Skeletal muscle satellite cell (primary cell): ENCODE results near the gene PIK3CA. TPM values are rescaled to one million over a fixed set of nuclear protein-coding genes. Genes with fewer than 3 reads are reported as not detected.

Experiments used
- H3K27me3 ChIP-seq: 2 replicates; pipeline ENCODE4 v1.7.0; 2013; ENCODE audit warnings: low read length; ENCODE audit not compliant: control insufficient read depth, insufficient read depth
- H3K36me3 ChIP-seq: 2 replicates; pipeline ENCODE4 v1.7.0; 2013; ENCODE audit warnings: mild to moderate bottlenecking, control low read depth, low read length; ENCODE audit not compliant: insufficient read depth
- H3K4me1 ChIP-seq: 2 replicates; pipeline ENCODE4 v1.7.0; 2013; ENCODE audit warnings: low read length; ENCODE audit not compliant: control insufficient read depth, insufficient read depth
- H3K4me2 ChIP-seq: 2 replicates; pipeline ENCODE4 v1.7.0; 2013; ENCODE audit warnings: mild to moderate bottlenecking, low read length
- H3K4me3 ChIP-seq: 2 replicates; pipeline ENCODE4 v1.7.0; 2013; ENCODE audit warnings: low read length
- H3K9ac ChIP-seq: 2 replicates; pipeline ENCODE4 v1.7.0; 2013; ENCODE audit warnings: mild to moderate bottlenecking, low read depth, low read length, moderate library complexity
- H3K9me3 ChIP-seq: replicated peaks from 2 replicates; pipeline ENCODE4 v1.7.0; 2013; ENCODE audit warnings: mild to moderate bottlenecking, control low read depth, low read length
- small RNA-seq: library from RNA; depleted of rRNA; stranded (forward); fragments of <200 nt; gene quantifications from one replicate; pipeline ENCODE3, GENCODE V24; 2012

The PIK3CA gene

GRCh38 chr3:179281825-179282224 is 133.7 kb downstream of the PIK3CA start:
- H3K9ac ChIP-seq, result no peak overlapping the region
- no peaks in the 10 kb centered on the region for H3K36me3 ChIP-seq
- H3K9me3 ChIP-seq, result no peaks in the 10 kb centered on the region
- no peak overlapping the region for H3K4me3 ChIP-seq
- H3K27me3 ChIP-seq, result peaks cover 10% of the 10 kb centered on the region
- H3K4me2 ChIP-seq, result no peak overlapping the region
- H3K4me1 ChIP-seq, result no peaks in the 10 kb centered on the region

DNA sequence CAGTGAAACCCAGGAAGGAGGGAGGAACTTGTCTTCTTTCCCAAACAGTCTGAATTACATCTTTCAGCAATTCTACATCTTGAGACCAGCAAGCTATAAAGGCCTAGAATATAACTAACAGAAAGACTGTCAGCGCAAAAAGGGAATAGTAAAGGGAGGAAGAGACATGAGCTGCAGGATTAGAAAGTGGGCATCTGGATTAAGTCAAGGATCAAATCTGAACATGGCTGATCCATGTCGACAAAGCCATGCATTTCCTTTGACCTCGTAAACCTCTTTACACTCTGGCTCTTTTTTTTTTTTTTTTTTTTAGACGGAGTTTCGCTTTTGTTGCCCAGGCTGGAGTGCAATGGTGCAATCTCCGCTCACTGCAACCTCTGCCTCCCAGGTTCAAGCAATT is 138.2 kb downstream of the PIK3CA start:
- Histone ChIP-seq H3K9ac (no peak overlapping the region), H3K9me3 (no peaks in the 10 kb centered on the region), H3K27me3 (peaks cover 5% of the 10 kb centered on the region), H3K36me3 (no peaks in the 10 kb centered on the region), H3K4me1 (no peaks in the 10 kb centered on the region), H3K4me3 (no peak overlapping the region), H3K4me2 (no peak overlapping the region)

DNA sequence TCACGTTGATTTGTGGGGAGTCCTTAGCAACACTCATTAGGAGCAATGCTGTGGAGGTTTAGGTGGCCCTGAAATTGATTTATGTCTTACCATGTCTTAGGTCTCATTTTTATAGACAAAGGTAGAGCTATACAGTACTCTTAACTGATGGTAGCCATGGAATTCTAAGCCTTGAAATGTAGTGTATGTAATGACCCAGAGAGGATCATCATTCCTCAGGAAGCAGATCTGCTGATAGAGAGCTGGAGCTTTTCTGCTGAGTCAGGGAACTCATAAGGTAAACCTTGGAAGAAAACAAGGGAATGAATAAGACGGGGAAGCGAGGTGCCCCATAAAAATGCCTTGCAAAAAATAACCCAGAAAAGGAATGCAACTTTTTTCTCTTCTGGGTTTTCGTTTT is 140.7 kb downstream of the PIK3CA start:
- Histone ChIP-seq H3K36me3 (no peaks in the 10 kb centered on the region), H3K4me3 (no peak overlapping the region), H3K27me3 (peaks cover 6% of the 10 kb centered on the region), H3K9me3 (no peaks in the 10 kb centered on the region), H3K9ac (no peak overlapping the region), H3K4me1 (no peaks in the 10 kb centered on the region), H3K4me2 (no peak overlapping the region)

- peaks cover 6% of the 10 kb centered on the region for H3K27me3 ChIP-seq
- no peak overlapping the region for H3K4me3 ChIP-seq
- H3K4me2 ChIP-seq, result no peak overlapping the region
- H3K9me3 ChIP-seq, result no peaks in the 10 kb centered on the region
- no peaks in the 10 kb centered on the region for H3K4me1 ChIP-seq
- no peaks in the 10 kb centered on the region for H3K36me3 ChIP-seq
- no peak overlapping the region for H3K9ac ChIP-seq
These were observed 141.1 kb downstream of the PIK3CA start for GRCh38 chr3:179289295-179289694.

Small RNA genes within 50 kb of the gene (small RNA-seq; reads per million reads assigned to genes)
- gene RF00402, result not detected
